Spleen (tissue), 11 donors: ENCODE results near the gene SGK2. TPM values are rescaled to one million over a fixed set of nuclear protein-coding genes. Genes with fewer than 3 reads are reported as not detected.

ENCODE experiments used
- DNase-seq: peaks from one replicate; pipeline ENCODE4 v3.0.0-alpha.2; 2020
- H3K27ac ChIP-seq, 8 donors: fragments of 200-600 bp; sonication (generic) in 7 of 8; 1 replicate in 4 of 8; 2 replicates in 4 of 8; pipeline versions ENCODE4 v1.5.0 to v1.8.0; 2016 to 2021; ENCODE audit warnings: inconsistent platforms in 4 of 8, mild to moderate bottlenecking in 4 of 8, moderate library complexity in 1 of 8
- H3K27me3 ChIP-seq, 7 donors: fragments of 200-600 bp; sonication (generic) in 6 of 7; replicated peaks in 1 of 7; 1 replicate in 4 of 7; 2 replicates in 3 of 7; pipeline versions ENCODE4 v1.5.0 to v1.8.0; 2016 to 2021; ENCODE audit warnings: inconsistent platforms in 3 of 7, mild to moderate bottlenecking in 1 of 7
- H3K36me3 ChIP-seq, 6 donors: fragments of 200-600 bp; sonication (generic) in 5 of 6; 1 replicate in 4 of 6; 2 replicates in 2 of 6; pipeline versions ENCODE4 v1.5.0 to v1.8.0; 2016 to 2021; ENCODE audit warnings: inconsistent platforms in 2 of 6
- H3K4me1 ChIP-seq, 6 donors: fragments of 200-600 bp; sonication (generic) in 5 of 6; 1 replicate in 3 of 6; 2 replicates in 3 of 6; pipeline versions ENCODE4 v1.5.0 to v1.8.0; 2016 to 2021; ENCODE audit warnings: inconsistent platforms in 3 of 6
- H3K4me3 ChIP-seq, 8 donors: fragments of 200-600 bp; sonication (generic) in 7 of 8; 1 replicate in 4 of 8; 2 replicates in 4 of 8; pipeline versions ENCODE4 v1.5.0 to v1.8.0; 2016 to 2021; ENCODE audit warnings: inconsistent platforms in 4 of 8, mild to moderate bottlenecking in 4 of 8, moderate library complexity in 2 of 8
- H3K9me3 ChIP-seq, 8 donors: fragments of 200-600 bp; sonication (generic) in 7 of 8; 1 replicate in 4 of 8; 2 replicates in 4 of 8; pipeline versions ENCODE4 v1.5.0 to v1.8.0; 2016 to 2021; ENCODE audit warnings: inconsistent platforms in 4 of 8
- CTCF ChIP-seq, 11 experiments: fragments of 200-600 bp in 7 of 11; fragments of 450-650 bp in 4 of 11; sonication (generic) in 4 of 11; IDR thresholded peaks in 8 of 11; conservative IDR thresholded peaks in 3 of 11; 1 replicate in 7 of 11; 2 replicates in 4 of 11; pipeline versions ENCODE4 v1.4.0 to v1.8.0; 2016 to 2021; ENCODE audit warnings: antibody characterized with exemption in 11 of 11, inconsistent platforms in 4 of 11, mild to moderate bottlenecking in 1 of 11
- POLR2A ChIP-seq, 3 donors: fragments of 450-650 bp; IDR thresholded peaks; one replicate each; pipeline ENCODE4 v1.5.1; 2017; ENCODE audit warnings: antibody characterized with exemption in 3 of 3, mild to moderate bottlenecking in 1 of 3
- POLR2AphosphoS5 ChIP-seq, 3 donors: sonication (generic); formaldehyde crosslinking; IDR thresholded peaks; one replicate each; pipeline ENCODE4 v1.5.1; 2017; ENCODE audit warnings: antibody characterized with exemption in 3 of 3
- WGBS, 5 donors: extraction: QIAGEN DNeasy Blood & Tissue Kit in 3 of 5; methylation state at CpG; one replicate each; pipeline versions ENCODE4 v1.1.5 to v1.1.7; 2013 to 2018; 5-methylcytosine and 5-hydroxymethylcytosine counted together
- intact Hi-C: fragments of 100-400 bp; cut with DNase I; formaldehyde crosslinking; loops from one replicate; pipeline ENCODE4 v1.15.0; 2023; ENCODE audit warnings: low total_unique reads
- polyA plus RNA-seq, 3 donors: library from polyadenylated mRNA; stranded (reverse); fragments of 200-250 nt; gene quantifications; one replicate each; pipeline ENCODE4 v1.2.1, GENCODE V29; 2013
- total RNA-seq, 7 donors: library from RNA; depleted of rRNA in 3 of 7; stranded (reverse); fragments of >200 nt in 3 of 7; fragmentation: NEBNext Ultra II Directional in 4 of 7; extraction: Animal tissue kit (Norgen Biotek cat#: 25700) in 4 of 7; gene quantifications; one replicate each; pipeline versions ENCODE4 v1.1.0 to v1.2.1, GENCODE V29; 2016 to 2021
- donor health status: healthy with polysubstance abuse.
- donor health status: DM: no; HTN: no; CAD: no; lungs with moderate emphysema.
- donor health status: DM: no; HTN: no; CAD: no.
- donor health status: Bipolar disorder and iron deficiency.
- donor health status: healthy.
- donor health status: DM: no; HTN: no; CAD: no.
- donor health status: DM: yes; HTN: yes; CAD: no.

The SGK2 gene
- total and polyA plus RNA-seq, 10 donors = 0.50 to 3.1 (median 0.99) TPM

DNA sequence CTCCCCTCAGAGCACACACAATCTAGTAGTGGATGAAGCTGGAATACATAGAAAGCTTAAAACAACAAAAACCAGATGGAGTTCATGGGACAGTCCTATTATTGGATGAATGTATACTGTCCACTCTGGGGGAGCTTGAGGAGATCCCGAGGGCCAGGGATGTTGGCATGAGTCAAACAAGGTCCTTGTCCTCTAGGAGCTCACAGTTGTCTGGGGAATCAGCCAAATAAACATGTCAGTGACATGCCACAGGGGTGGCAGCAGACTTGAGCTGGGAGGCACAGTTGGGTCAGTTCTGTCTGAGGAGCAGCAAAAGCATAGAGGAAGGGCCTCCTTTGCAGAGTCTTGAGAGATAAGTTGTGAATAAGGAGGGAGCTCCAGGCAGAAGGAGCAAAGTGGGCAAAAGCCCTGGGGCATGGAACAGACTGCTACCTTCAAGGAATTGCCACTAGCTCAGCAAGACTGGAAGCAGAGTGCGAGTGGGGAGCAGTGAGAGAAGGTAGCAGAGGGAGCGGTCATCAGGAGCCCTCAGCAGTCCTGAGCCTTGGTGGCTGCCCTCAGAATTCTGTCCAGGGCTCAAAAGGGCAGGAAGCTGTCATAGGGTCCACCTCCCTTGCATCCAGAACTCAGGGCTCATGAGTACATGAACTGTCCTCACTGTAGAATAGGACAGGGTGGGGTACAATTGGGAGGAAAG, 29.2 kb upstream of the SGK2 start:
- no peak overlapping the region for H3K4me3 ChIP-seq
- H3K9me3 ChIP-seq = no peaks in the 10 kb centered on the region
- DNase-seq = no peak
- TF ChIP-seq CTCF (IDR thresholded peaks at IDR 0.05 in 8 of 11, conservative IDR thresholded peaks at IDR 0.05 in 3 of 11) (no peak), POLR2AphosphoS5 (IDR thresholded peaks at IDR 0.05) (no peak), POLR2A (IDR thresholded peaks at IDR 0.05) (no peak)
- intact Hi-C loops = no loop called here
- no peaks in the 10 kb centered on the region for H3K27me3 ChIP-seq
- H3K4me1 ChIP-seq = no peaks in the 10 kb centered on the region
- H3K36me3 ChIP-seq = peaks cover 0 to 19% (median 0%) of the 10 kb centered on the region in 6 donors
- 73 to 91% (median 88%) methylated on average over 3 of the region's 3 CpGs for WGBS, 5 donors
- H3K27ac ChIP-seq = no peak overlapping the region

DNA sequence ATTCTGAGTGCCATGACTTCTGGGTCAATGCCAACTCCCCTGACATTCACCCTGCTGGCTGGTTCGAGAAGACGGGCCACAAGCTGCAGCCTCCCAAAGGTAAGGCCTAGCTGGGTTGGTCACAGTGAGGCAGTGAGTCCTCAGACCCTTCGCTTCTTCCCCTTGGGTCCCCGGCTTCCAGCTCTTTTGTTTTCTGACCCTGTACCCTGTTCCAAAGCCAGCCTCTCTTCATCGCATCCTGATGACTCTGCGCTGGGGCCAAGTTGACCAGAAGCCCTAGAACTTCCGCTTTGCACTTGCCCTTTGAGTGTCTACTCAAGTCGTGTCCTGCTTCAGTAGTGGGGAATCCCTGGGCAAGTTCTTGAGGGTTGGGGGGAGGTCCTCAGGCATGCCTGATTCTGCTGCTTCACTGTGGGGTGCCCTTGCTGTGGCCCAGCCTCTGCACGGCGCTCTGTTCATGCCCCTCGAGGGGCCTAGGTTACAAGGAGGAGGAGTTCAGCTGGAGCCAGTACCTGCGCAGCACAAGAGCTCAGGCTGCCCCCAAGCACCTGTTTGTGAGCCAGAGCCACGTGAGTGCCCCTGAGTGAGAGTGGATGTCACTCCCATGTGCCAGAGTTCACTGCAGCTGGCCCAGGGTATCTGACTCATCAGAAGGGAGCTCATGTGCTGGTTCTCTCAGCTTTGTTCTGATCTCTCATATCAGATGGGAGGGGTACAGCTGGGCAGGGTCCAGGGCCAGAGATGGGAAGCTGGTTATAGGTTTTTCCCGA, 28.3 kb upstream of the SGK2 start:
- Histone ChIP-seq H3K9me3 (no peaks in the 10 kb centered on the region), H3K27ac (no peak overlapping the region), H3K4me3 (no peak overlapping the region), H3K4me1 (no peaks in the 10 kb centered on the region), H3K27me3 (no peaks in the 10 kb centered on the region), H3K36me3 (peaks cover 0 to 28% (median 2%) of the 10 kb centered on the region in 6 donors)
- no peak for DNase-seq
- intact Hi-C loops = no loop called here
- 83 to 90% (median 89%) methylated on average over 11 to 14 of the region's 14 CpGs for WGBS, 5 donors
- TF ChIP-seq POLR2AphosphoS5 (IDR thresholded peaks at IDR 0.05) (no peak), CTCF (IDR thresholded peaks at IDR 0.05 in 8 of 11, conservative IDR thresholded peaks at IDR 0.05 in 3 of 11) (no peak)

DNA sequence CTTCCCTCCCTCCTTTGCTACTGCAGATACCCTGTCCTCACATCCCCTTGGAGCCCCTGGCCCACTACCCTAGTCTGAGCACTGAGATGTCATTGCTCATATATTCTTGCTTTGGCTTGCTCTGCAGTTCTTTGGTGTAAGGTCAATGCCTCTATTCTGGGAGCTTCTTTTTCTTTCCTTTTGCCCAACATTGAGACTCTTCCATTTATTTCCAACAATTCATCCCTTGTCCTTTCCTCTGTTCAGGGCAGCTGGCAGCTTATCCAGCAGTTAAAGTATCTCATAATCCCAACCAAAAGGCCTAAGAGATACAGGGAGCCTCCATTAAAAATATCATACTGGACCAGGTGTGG, 27.8 kb upstream of the SGK2 start:
- no peak for DNase-seq
- Histone ChIP-seq H3K4me1 (no peaks in the 10 kb centered on the region), H3K27me3 (no peaks in the 10 kb centered on the region), H3K4me3 (no peak overlapping the region), H3K36me3 (peaks cover 0 to 34% (median 6%) of the 10 kb centered on the region in 6 donors), H3K9me3 (no peaks in the 10 kb centered on the region), H3K27ac (no peak overlapping the region)
- TF ChIP-seq POLR2AphosphoS5 (IDR thresholded peaks at IDR 0.05) = no peak
- intact Hi-C loops = no loop called here

GRCh38 chr20:43532416-43533055, 26.3 kb upstream of the SGK2 start:
- WGBS, 5 donors = 93 to 97% (median 96%) methylated on average over 9 of the region's 9 CpGs
- no peak overlapping the region for H3K4me3 ChIP-seq
- DNase-seq = no peak
- H3K36me3 ChIP-seq = peaks cover 0 to 46% (median 6%) of the 10 kb centered on the region in 6 donors
- TF ChIP-seq CTCF (IDR thresholded peaks at IDR 0.05 in 8 of 11, conservative IDR thresholded peaks at IDR 0.05 in 3 of 11) (no peak), POLR2AphosphoS5 (IDR thresholded peaks at IDR 0.05) (no peak)
- H3K27ac ChIP-seq = no peak overlapping the region
- peaks cover 0 to 3% (median 0%) of the 10 kb centered on the region in 6 donors for H3K4me1 ChIP-seq
- no peaks in the 10 kb centered on the region for H3K9me3 ChIP-seq
- intact Hi-C loops = no loop called here
- H3K27me3 ChIP-seq = no peaks in the 10 kb centered on the region
